Measurements from ENCODE around the gene TBL1X. TPM values are rescaled to one million over a fixed set of nuclear protein-coding genes. Genes with fewer than 3 reads are reported as not detected.

TBL1X gene
- total and polyA plus RNA-seq, 2 of the 4 experiments (the other 2 are of a cell fraction) = 16.2 to 20.8 TPM

DNA sequence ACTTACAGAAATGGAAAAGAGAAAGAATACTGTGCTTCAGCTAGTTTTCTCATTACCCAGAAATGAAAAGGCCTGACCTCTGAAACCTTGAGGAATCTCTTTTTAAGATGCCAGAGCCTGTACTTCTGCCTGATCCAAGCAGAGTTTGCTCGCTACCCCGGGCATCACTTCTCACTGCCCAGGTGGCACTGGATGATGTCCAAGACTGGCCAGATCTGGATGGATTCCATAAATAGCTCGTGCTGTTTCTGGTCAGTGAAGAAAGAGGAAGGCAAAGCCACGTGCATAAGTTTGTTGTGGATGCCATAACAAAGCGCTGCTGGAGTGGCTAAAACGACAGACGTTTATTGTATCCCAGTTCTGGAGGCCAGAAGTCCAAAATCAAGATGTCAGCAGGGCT, 133.5 kb downstream of the TBL1X start:
- in situ Hi-C loops (cut with MboI; ENCODE audit: low sequenced_read_pairs) (no loop called here), dilution Hi-C loops (cut with HindIII; ENCODE audit: low sequenced_read_pairs, unreplicated experiment) (no loop called here), intact Hi-C loops (cut with micrococcal nuclease) (no loop called here)
- Histone ChIP-seq H3K23ac (ENCODE audit: low read depth, low read length) (no peak overlapping the region), H3K9ac (ENCODE audit: low read depth, low read length) (no peak overlapping the region), H2BK120ac (ENCODE audit: low read depth, low read length) (no peak overlapping the region), H3K4me3 (ENCODE audit: insufficient read depth, low read depth, low read length) (no peak overlapping the region), H3K56ac (ENCODE audit: extremely low read depth, insufficient read depth, low read length) (no peak overlapping the region), H3K9me1 (ENCODE audit: insufficient read depth, low read length) (peaks cover 2% of the 10 kb centered on the region; the same call in 1 of the 2 replicates), H3K27me3 (ENCODE audit: control insufficient read depth, insufficient read depth, low read length) (no peaks in the 10 kb centered on the region), H4K20me1 (ENCODE audit: insufficient read depth, low read length) (peaks cover 15% of the 10 kb centered on the region; the same call in 1 of the 2 replicates), H3K36me3 (ENCODE audit: control insufficient read depth, insufficient read depth, low read length) (0 out of 2 replicates have a peak, but pooled peaks cover under 1% of the 10 kb centered on the region), H2BK15ac (ENCODE audit: low read depth, low read length) (no peak overlapping the region), H2BK20ac (ENCODE audit: low read depth, low read length) (no peak overlapping the region), H3K79me1 (ENCODE audit: low read depth in 1 of 2, low read length in 2 of 2) (peaks cover 29 to 35% of the 10 kb centered on the region in 2 experiments), H2AFZ (replicated peaks; ENCODE audit: low read length, poor library complexity) (no peak overlapping the region), H4K8ac (ENCODE audit: low read depth in 2 of 2, low read length in 2 of 2) (no peak overlapping the region), H4K91ac (ENCODE audit: insufficient read depth, low read depth, low read length) (no peak overlapping the region), H4K5ac (ENCODE audit: low read depth, low read length) (no peak overlapping the region), H3K18ac (ENCODE audit: low read depth, low read length) (no peak overlapping the region), H2AK9ac (replicated peaks; ENCODE audit: low read depth, low read length, poor library complexity) (no peak overlapping the region), H3K4me2 (ENCODE audit: low read depth, low read length) (no peak overlapping the region), H3K14ac (replicated peaks; ENCODE audit: low read depth, low read length) (no peak overlapping the region), H2BK5ac (ENCODE audit: low read depth, low read length, poor library complexity, severe bottlenecking) (no peak overlapping the region), H3K27ac (ENCODE audit: insufficient read depth, low read length) (no peak overlapping the region), H2AK5ac (ENCODE audit: low read depth, low read length) (no peak overlapping the region), H3K9me3 (ENCODE audit: control insufficient read depth, insufficient read depth, low read length) (no peaks in the 10 kb centered on the region), H3K4me1 (ENCODE audit: control insufficient read depth, insufficient read depth, low read length) (peaks cover 3% of the 10 kb centered on the region; the same call in 1 of the 2 replicates), H3K4ac (ENCODE audit: low read depth, low read length) (no peak overlapping the region)
- DNase-seq (no peak), ATAC-seq (ENCODE audit: low read depth) (no peak)
- ChIA-PET POLR2A (ENCODE audit: unreplicated experiment) (no interaction called here), CTCF (no interaction called here)
- BruUV-seq (replicated peaks) = no TSS peak
- WGBS, 2 experiments (ENCODE audit: extremely low coverage in 2 of 2, insufficient read length in 1 of 2) = no CpG with 5 or more reads among the region's 7 CpGs
- TF ChIP-seq RCOR1 (IDR thresholded peaks at IDR 0.05; ENCODE audit: insufficient replicate concordance, low read length) (no peak), RAD21 (IDR thresholded peaks at IDR 0.05; ENCODE audit: low read length) (no peak), CHD1 (IDR thresholded peaks at IDR 0.05; ENCODE audit: low read depth, low read length) (no peak), MAZ (IDR thresholded peaks at IDR 0.05; ENCODE audit: borderline replicate concordance, low read depth, low read length) (no peak), FOS (IDR thresholded peaks at IDR 0.05; ENCODE audit: low read depth, low read length) (no peak)
- TF ChIP-seq, protein P1, sequence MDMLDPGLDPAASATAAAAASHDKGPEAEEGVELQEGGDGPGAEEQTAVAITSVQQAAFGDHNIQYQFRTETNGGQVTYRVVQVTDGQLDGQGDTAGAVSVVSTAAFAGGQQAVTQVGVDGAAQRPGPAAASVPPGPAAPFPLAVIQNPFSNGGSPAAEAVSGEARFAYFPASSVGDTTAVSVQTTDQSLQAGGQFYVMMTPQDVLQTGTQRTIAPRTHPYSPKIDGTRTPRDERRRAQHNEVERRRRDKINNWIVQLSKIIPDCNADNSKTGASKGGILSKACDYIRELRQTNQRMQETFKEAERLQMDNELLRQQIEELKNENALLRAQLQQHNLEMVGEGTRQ (IDR thresholded peaks at IDR 0.05; ENCODE audit: low read depth, low read length) = no peak
- TF ChIP-seq, protein P2, sequence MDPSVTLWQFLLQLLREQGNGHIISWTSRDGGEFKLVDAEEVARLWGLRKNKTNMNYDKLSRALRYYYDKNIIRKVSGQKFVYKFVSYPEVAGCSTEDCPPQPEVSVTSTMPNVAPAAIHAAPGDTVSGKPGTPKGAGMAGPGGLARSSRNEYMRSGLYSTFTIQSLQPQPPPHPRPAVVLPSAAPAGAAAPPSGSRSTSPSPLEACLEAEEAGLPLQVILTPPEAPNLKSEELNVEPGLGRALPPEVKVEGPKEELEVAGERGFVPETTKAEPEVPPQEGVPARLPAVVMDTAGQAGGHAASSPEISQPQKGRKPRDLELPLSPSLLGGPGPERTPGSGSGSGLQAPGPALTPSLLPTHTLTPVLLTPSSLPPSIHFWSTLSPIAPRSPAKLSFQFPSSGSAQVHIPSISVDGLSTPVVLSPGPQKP (IDR thresholded peaks at IDR 0.05; ENCODE audit: borderline replicate concordance, low read depth, low read length) = no peak
- TF ChIP-seq, protein P3, sequence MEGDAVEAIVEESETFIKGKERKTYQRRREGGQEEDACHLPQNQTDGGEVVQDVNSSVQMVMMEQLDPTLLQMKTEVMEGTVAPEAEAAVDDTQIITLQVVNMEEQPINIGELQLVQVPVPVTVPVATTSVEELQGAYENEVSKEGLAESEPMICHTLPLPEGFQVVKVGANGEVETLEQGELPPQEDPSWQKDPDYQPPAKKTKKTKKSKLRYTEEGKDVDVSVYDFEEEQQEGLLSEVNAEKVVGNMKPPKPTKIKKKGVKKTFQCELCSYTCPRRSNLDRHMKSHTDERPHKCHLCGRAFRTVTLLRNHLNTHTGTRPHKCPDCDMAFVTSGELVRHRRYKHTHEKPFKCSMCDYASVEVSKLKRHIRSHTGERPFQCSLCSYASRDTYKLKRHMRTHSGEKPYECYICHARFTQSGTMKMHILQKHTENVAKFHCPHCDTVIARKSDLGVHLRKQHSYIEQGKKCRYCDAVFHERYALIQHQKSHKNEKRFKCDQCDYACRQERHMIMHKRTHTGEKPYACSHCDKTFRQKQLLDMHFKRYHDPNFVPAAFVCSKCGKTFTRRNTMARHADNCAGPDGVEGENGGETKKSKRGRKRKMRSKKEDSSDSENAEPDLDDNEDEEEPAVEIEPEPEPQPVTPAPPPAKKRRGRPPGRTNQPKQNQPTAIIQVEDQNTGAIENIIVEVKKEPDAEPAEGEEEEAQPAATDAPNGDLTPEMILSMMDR (conservative IDR thresholded peaks at IDR 0.05; ENCODE audit: low read depth, low read length) = no peak

All from IMR-90 (cell line).